Esophagus (tissue), 2 donors: ENCODE measurements around the gene VKORC1L1. TPM values are rescaled to one million over a fixed set of nuclear protein-coding genes. Genes with fewer than 3 reads are reported as not detected.
"Not testable (repeated sequence)": the region's sequence is repeated elsewhere in the genome, so short reads cannot be mapped to it uniquely, and the experiment has no call there.

Experiments
- H3K27ac ChIP-seq, 2 donors: one replicate each; pipeline ENCODE4 v1.5.1; 2013; ENCODE audit warnings: low read depth in 2 of 2, mild to moderate bottlenecking in 2 of 2, inconsistent platforms in 1 of 2, low read length in 1 of 2, moderate library complexity in 1 of 2
- H3K27me3 ChIP-seq, 2 donors: one replicate each; pipeline ENCODE4 v1.6.1; 2013; ENCODE audit warnings: low read length in 2 of 2, control low read depth in 1 of 2, mild to moderate bottlenecking in 1 of 2; ENCODE audit not compliant: insufficient read depth in 2 of 2, control insufficient read depth in 1 of 2
- H3K36me3 ChIP-seq, 2 donors: one replicate each; pipeline ENCODE4 v1.6.1; 2013; ENCODE audit warnings: low read length in 1 of 2; ENCODE audit not compliant: control insufficient read depth in 2 of 2, insufficient read depth in 2 of 2
- H3K4me1 ChIP-seq, 2 donors: one replicate each; pipeline ENCODE4 v1.6.1; 2013; ENCODE audit warnings: low read length in 1 of 2; ENCODE audit not compliant: control insufficient read depth in 2 of 2, insufficient read depth in 2 of 2
- H3K4me3 ChIP-seq, 2 donors: one replicate each; pipeline ENCODE4 v1.5.1; 2013; ENCODE audit warnings: low read length in 2 of 2, mild to moderate bottlenecking in 2 of 2, low read depth in 1 of 2, moderate library complexity in 1 of 2
- H3K9me3 ChIP-seq, 2 donors: one replicate each; pipeline ENCODE4 v1.6.1; 2013; ENCODE audit warnings: mild to moderate bottlenecking in 2 of 2, low read depth in 1 of 2, low read length in 1 of 2, moderate library complexity in 1 of 2; ENCODE audit not compliant: control insufficient read depth in 2 of 2, insufficient read depth in 1 of 2
- WGBS, 2 donors: extraction: QIAGEN DNeasy Blood & Tissue Kit; methylation state at CpG; one replicate each; pipeline ENCODE4 v1.1.7; 2013; 5-methylcytosine and 5-hydroxymethylcytosine counted together
- polyA plus RNA-seq, 2 donors: library from polyadenylated mRNA; stranded (reverse); fragments of 200-250 nt; gene quantifications; one replicate each; pipeline ENCODE4 v1.2.3, GENCODE V29; 2013
- donor health status: healthy with polysubstance abuse.
- donor health status: Bipolar disorder and iron deficiency.

VKORC1L1 gene
- polyA plus RNA-seq, 2 donors, result 7.3 to 8.8 TPM

- H3K4me3 ChIP-seq, H3K4me1 ChIP-seq, H3K9me3 ChIP-seq, H3K27ac ChIP-seq, H3K27me3 ChIP-seq, H3K36me3 ChIP-seq: not testable (repeated sequence)
- 81 to 86% methylated on average over 2 of the region's 2 CpGs for WGBS, 2 donors
Observed at GRCh38 chr7:65898677-65899447, 26.0 kb downstream of the VKORC1L1 start.

- Histone ChIP-seq H3K27ac (no peak overlapping the region), H3K4me1 (no peaks in the 10 kb centered on the region), H3K36me3 (no peaks in the 10 kb centered on the region), H3K4me3 (no peak overlapping the region), H3K27me3 (no peaks in the 10 kb centered on the region), H3K9me3 (no peaks in the 10 kb centered on the region)
Observed at GRCh38 chr7:65902306-65902705, 29.4 kb downstream of the VKORC1L1 start.

DNA sequence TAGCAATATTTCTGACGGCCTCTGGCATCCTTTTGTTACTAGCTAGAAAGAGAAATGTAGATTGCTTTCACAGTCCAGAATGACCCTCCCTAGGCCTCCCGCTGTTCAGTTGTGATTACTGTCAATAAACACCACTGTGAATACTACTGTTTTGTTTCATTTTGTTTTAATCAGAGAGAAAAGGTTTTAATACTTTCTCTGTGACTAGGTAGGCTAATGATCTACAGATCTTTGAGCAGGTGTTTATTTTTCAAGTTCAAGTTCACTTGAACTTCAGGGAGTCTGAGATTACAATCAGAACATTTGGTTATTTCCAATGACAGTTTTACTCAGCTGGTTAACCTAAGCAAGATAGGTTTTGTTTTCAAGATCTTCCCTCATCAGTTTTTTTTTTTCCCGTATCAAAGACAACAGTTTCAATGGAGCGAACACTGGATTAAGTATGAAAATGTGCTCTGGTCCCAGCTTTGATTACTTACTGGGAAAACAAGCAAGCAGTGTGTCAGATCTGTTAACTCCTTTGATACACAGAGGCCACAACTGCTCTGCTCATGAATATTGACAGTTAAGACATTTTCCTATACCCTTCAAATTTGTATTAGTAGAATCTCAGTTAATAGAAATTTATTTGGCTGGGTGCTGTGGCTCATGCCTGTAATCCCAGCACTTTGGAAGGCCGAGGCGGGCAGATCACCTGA lies 34.8 kb downstream of the VKORC1L1 start:
- Histone ChIP-seq H3K27me3 (no peaks in the 10 kb centered on the region), H3K4me1 (no peaks in the 10 kb centered on the region), H3K27ac (no peak overlapping the region), H3K4me3 (no peak overlapping the region), H3K36me3 (no peaks in the 10 kb centered on the region), H3K9me3 (no peaks in the 10 kb centered on the region)
- 82 to 93% methylated on average over 6 of the region's 6 CpGs for WGBS, 2 donors

DNA sequence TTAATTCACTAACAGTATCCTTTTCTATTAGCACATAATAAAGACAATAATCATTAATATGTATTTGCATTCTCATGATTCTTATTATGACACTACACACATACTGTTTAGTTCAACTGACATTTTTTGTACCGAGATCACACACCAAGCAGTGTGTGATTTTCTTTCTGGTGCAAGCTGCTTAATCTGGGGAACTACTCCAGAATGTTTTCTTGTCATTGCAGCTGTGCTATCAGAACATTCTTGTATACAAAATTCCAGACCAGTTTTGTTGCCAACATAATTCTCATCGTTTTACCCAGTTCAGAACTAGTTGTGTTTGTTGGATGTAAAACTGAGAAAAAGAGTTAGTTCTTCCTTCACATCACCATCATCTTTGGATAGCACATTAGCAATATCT lies 37.4 kb downstream of the VKORC1L1 start:
- H3K36me3 ChIP-seq, result no peaks in the 10 kb centered on the region
- H3K4me1 ChIP-seq, result no peaks in the 10 kb centered on the region
- no peaks in the 10 kb centered on the region for H3K27me3 ChIP-seq
- no peak overlapping the region for H3K4me3 ChIP-seq
- H3K27ac ChIP-seq, result no peak overlapping the region
- no peaks in the 10 kb centered on the region for H3K9me3 ChIP-seq
- 35 to 37% methylated on average over 2 of the region's 2 CpGs for WGBS, 2 donors

GRCh38 chr7:65912237-65912636 lies 39.4 kb downstream of the VKORC1L1 start:
- Histone ChIP-seq H3K4me1 (no peaks in the 10 kb centered on the region), H3K27ac (no peak overlapping the region), H3K36me3 (no peaks in the 10 kb centered on the region), H3K27me3 (no peaks in the 10 kb centered on the region), H3K9me3 (no peaks in the 10 kb centered on the region), H3K4me3 (no peak overlapping the region)
- WGBS, 2 donors, result 90 to 96% methylated on average over 7 of the region's 7 CpGs

DNA sequence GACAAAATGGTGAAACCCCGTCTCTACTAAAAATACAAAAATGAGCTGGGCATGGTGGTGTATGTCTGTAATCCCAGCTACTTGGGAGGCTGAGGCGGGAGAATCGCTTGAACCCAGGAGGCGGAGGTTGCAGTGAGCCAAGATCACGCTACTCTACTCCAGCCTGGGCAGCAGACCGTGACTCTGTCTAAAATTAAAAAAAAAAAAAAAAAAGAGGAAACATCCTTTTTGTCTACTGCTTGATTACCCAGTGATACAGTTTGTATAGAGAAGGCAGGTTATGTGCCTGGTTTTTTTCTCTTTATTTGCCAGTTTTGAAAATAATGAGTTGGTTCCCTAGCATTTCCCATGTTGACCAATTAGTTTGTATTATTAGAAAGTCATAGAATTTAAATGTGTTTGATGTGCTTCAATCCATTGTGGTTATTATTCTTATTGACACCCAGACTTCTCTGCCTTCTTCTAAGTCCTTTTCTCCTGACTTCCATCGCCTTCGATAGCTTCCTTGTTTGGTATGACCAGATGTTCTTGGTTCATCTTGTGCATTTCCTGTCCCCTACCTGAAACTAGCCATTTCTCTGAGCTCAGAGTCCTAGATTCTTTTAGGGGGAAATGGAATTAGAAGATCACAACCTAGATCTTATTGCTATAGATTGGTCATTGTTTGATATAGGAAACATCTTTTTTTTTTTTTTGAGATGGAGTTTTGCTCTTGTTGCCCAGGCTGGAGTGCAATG lies 43.2 kb downstream of the VKORC1L1 start:
- WGBS, 2 donors, result 92 to 96% methylated on average over 8 of the region's 8 CpGs
- Histone ChIP-seq H3K36me3 (no peaks in the 10 kb centered on the region), H3K27ac (no peak overlapping the region), H3K27me3 (no peaks in the 10 kb centered on the region), H3K4me3 (no peak overlapping the region), H3K9me3 (no peaks in the 10 kb centered on the region), H3K4me1 (no peaks in the 10 kb centered on the region)

- Histone ChIP-seq H3K4me1 (no peaks in the 10 kb centered on the region), H3K27ac (no peak overlapping the region), H3K36me3 (no peaks in the 10 kb centered on the region), H3K9me3 (no peaks in the 10 kb centered on the region), H3K4me3 (no peak overlapping the region), H3K27me3 (no peaks in the 10 kb centered on the region)
- 83 to 92% methylated on average over 4 of the region's 4 CpGs for WGBS, 2 donors
Observed at GRCh38 chr7:65923316-65923715, 50.4 kb downstream of the VKORC1L1 start.

DNA sequence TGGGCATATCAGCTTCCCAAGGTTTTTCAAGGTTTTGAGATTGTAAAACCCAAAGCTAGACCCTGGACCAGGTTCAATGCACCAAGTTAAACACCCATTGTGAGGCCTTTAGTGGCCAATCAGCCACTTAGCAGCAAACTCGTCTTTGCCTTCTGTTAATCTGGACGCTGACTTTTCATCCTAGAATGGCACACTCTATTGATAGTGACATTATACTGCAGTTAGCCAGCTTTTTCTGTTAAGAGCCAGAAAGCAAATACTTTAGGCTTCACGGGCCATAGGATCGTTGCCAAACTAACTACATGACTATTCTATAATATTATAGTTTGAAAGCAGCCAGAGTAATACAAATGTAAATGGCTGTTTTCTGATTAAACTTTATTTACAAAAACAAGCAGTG lies 51.3 kb downstream of the VKORC1L1 start:
- H3K27me3 ChIP-seq, result no peaks in the 10 kb centered on the region
- no peak overlapping the region for H3K27ac ChIP-seq
- H3K9me3 ChIP-seq, result no peaks in the 10 kb centered on the region
- no peaks in the 10 kb centered on the region for H3K4me1 ChIP-seq
- H3K36me3 ChIP-seq, result no peaks in the 10 kb centered on the region
- WGBS, 2 donors, result 70 to 76% methylated on average over 4 of the region's 4 CpGs
- H3K4me3 ChIP-seq, result no peak overlapping the region

DNA sequence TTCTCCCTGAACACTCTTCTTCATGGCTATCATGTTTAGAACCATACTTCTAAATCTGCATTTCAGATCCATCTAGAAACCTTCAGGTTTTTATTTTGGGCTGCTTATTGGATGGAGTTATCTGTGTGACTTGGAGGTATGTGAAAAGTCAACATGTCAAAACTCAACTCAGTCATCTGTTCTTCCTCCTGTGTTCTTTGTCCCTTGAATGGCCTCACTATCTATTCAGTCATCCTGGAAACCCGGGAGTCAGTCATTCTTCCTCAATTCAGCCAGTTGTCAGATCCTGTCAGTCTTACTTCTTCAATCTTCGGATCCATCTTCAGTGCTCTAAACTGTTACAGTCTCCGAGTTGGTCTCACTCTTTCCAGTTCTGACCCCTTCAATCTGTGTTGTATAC lies 52.2 kb downstream of the VKORC1L1 start:
- no peaks in the 10 kb centered on the region for H3K9me3 ChIP-seq
- no peaks in the 10 kb centered on the region for H3K27me3 ChIP-seq
- no peaks in the 10 kb centered on the region for H3K36me3 ChIP-seq
- no peak overlapping the region for H3K27ac ChIP-seq
- no peaks in the 10 kb centered on the region for H3K4me1 ChIP-seq
- WGBS, 2 donors, result 77 to 83% methylated on average over 3 of the region's 3 CpGs
- no peak overlapping the region for H3K4me3 ChIP-seq
